Liver (tissue), 9 donors: ENCODE data around the gene AK5. TPM values are rescaled to one million over a fixed set of nuclear protein-coding genes. Genes with fewer than 3 reads are reported as not detected.

Experiments
- DNase-seq: peaks from one replicate; pipeline ENCODE4 v3.0.0-alpha.2; 2017; ENCODE audit warnings: low spot score
- H3K27ac ChIP-seq, 2 donors: one replicate each; pipeline ENCODE4 v1.7.0; 2013; ENCODE audit warnings: inconsistent platforms in 2 of 2, low read length in 2 of 2, control low read depth in 1 of 2, low read depth in 1 of 2, mild to moderate bottlenecking in 1 of 2
- H3K27me3 ChIP-seq, 4 donors: one replicate each; pipeline versions ENCODE4 v1.6.1 to v1.7.0; 2013; ENCODE audit warnings: low read length in 3 of 4, inconsistent platforms in 1 of 4, mild to moderate bottlenecking in 1 of 4, moderate library complexity in 1 of 4; ENCODE audit not compliant: control insufficient read depth in 4 of 4, insufficient read depth in 4 of 4
- H3K36me3 ChIP-seq, 4 donors: one replicate each; pipeline versions ENCODE4 v1.6.1 to v1.7.0; 2013; ENCODE audit warnings: low read length in 3 of 4, mild to moderate bottlenecking in 3 of 4, low read depth in 1 of 4, moderate library complexity in 1 of 4; ENCODE audit not compliant: control insufficient read depth in 4 of 4, insufficient read depth in 3 of 4
- H3K4me1 ChIP-seq, 4 donors: one replicate each; pipeline versions ENCODE4 v1.6.1 to v1.7.0; 2013; ENCODE audit warnings: low read length in 3 of 4, mild to moderate bottlenecking in 3 of 4, moderate library complexity in 1 of 4; ENCODE audit not compliant: control insufficient read depth in 4 of 4, insufficient read depth in 4 of 4
- H3K4me3 ChIP-seq, 3 donors: one replicate each; pipeline versions ENCODE4 v1.6.1 to v1.7.0; 2013; ENCODE audit warnings: low read length in 3 of 3, control low read depth in 1 of 3, low read depth in 1 of 3, mild to moderate bottlenecking in 1 of 3
- H3K9ac ChIP-seq, 2 donors: one replicate each; pipeline ENCODE4 v1.7.0; 2013; ENCODE audit warnings: low read length in 2 of 2, mild to moderate bottlenecking in 2 of 2, moderate library complexity in 2 of 2, control low read depth in 1 of 2, low read depth in 1 of 2
- H3K9me3 ChIP-seq, 4 donors: one replicate each; pipeline versions ENCODE4 v1.6.1 to v1.7.0; 2013; ENCODE audit warnings: low read length in 3 of 4; ENCODE audit not compliant: control insufficient read depth in 4 of 4
- EGR1 ChIP-seq, 2 donors: IDR thresholded peaks; 2 replicates each; pipeline ENCODE4 v1.6.1; 2016 to 2018; ENCODE audit warnings: antibody characterized with exemption in 2 of 2, low read depth in 2 of 2
- FOXA1 ChIP-seq: IDR thresholded peaks from 2 replicates; pipeline ENCODE4 v1.6.1; 2016; ENCODE audit warnings: antibody characterized with exemption
- HNF4A ChIP-seq, 2 donors: conservative IDR thresholded peaks; 2 replicates each; pipeline ENCODE4 v1.6.1; 2016; ENCODE audit warnings: antibody characterized with exemption in 2 of 2, mild to moderate bottlenecking in 2 of 2
- HNF4G ChIP-seq: IDR thresholded peaks from 2 replicates; pipeline ENCODE4 v1.6.1; 2016; ENCODE audit warnings: antibody characterized with exemption
- NR2F2 ChIP-seq: IDR thresholded peaks from 2 replicates; pipeline ENCODE4 v1.6.1; 2016; ENCODE audit warnings: antibody characterized with exemption
- RXRA ChIP-seq, 2 donors: IDR thresholded peaks; 2 replicates each; pipeline ENCODE4 v1.6.1; 2017 to 2018; ENCODE audit warnings: antibody characterized with exemption in 2 of 2, mild to moderate bottlenecking in 1 of 2
- WGBS: extraction: QIAGEN DNeasy Blood & Tissue Kit; methylation state at CpG from one replicate; pipeline ENCODE4 v1.1.7; 2013; 5-methylcytosine and 5-hydroxymethylcytosine counted together
- polyA plus RNA-seq, 2 donors: library from polyadenylated mRNA; stranded (reverse) in 1 of 2; unstranded in 1 of 2; fragments of 200-250 nt in 1 of 2; fragments of >200 nt in 1 of 2; fragmentation: Nextera tagmentation in 1 of 2; extraction: Ambion mirVana in 1 of 2; gene quantifications; one replicate each; pipeline versions ENCODE4 v1.2.1 to v1.2.3, GENCODE V29; 2013 to 2015
- total RNA-seq, 2 donors: library from RNA; depleted of rRNA; stranded (reverse); fragments of >200 nt; gene quantifications; one replicate each; pipeline ENCODE4 v1.2.3, GENCODE V29; 2014
- TF ChIP-seq, protein P1 (sequence below): fragments of 150-350 bp; IDR thresholded peaks from 2 replicates; pipeline ENCODE4 v1.5.1; 2017; ENCODE audit warnings: improper control_type of control experiment, low read depth, low read length; ENCODE audit not compliant: missing input control
- TF ChIP-seq, protein P2 (sequence below): IDR thresholded peaks from 2 replicates; pipeline ENCODE4 v1.6.1; 2016; ENCODE audit warnings: antibody characterized with exemption
- TF ChIP-seq, protein P3 (sequence below): IDR thresholded peaks from 2 replicates; pipeline ENCODE4 v1.6.1; 2016; ENCODE audit warnings: antibody characterized with exemption
- TF ChIP-seq, protein P4 (sequence below): IDR thresholded peaks from 2 replicates; pipeline ENCODE4 v1.6.1; 2016; ENCODE audit warnings: antibody characterized with exemption
- donor health status: healthy.
- donor health status: healthy.
- donor health status: healthy.
- donor health status: healthy.
- donor health status: healthy.

Gene AK5
- total and polyA plus RNA-seq, 4 donors: 0.12 to 0.33 (median 0.23) TPM

DNA sequence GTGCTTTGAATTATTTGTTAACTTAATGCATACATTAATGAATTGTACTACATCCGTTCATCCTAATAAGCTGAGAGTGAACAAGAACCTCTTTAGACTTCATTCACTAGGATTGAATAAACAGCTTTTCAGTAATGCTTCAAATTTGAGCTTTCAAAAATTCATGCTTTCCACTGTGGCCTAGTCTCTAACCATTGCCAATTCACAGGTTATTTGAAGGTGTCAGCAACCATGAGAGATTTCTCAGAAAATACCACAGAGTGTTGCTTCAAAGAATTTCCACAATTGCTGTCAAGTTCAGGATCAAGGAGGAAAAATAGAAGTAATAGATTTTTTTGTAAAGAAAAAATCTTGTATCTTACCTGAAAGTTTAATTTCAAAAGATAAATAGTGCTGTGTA is 72.7 kb downstream of the AK5 start:
- WGBS: 82% methylated on average over 1 of the region's 1 CpG
- TF ChIP-seq, protein P1, sequence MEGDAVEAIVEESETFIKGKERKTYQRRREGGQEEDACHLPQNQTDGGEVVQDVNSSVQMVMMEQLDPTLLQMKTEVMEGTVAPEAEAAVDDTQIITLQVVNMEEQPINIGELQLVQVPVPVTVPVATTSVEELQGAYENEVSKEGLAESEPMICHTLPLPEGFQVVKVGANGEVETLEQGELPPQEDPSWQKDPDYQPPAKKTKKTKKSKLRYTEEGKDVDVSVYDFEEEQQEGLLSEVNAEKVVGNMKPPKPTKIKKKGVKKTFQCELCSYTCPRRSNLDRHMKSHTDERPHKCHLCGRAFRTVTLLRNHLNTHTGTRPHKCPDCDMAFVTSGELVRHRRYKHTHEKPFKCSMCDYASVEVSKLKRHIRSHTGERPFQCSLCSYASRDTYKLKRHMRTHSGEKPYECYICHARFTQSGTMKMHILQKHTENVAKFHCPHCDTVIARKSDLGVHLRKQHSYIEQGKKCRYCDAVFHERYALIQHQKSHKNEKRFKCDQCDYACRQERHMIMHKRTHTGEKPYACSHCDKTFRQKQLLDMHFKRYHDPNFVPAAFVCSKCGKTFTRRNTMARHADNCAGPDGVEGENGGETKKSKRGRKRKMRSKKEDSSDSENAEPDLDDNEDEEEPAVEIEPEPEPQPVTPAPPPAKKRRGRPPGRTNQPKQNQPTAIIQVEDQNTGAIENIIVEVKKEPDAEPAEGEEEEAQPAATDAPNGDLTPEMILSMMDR: no peak
- TF ChIP-seq HNF4G: no peak
- Histone ChIP-seq H3K9ac (no peak overlapping the region), H3K27me3 (no peaks in the 10 kb centered on the region), H3K9me3 (no peaks in the 10 kb centered on the region), H3K36me3 (no peaks in the 10 kb centered on the region), H3K4me1 (no peaks in the 10 kb centered on the region), H3K4me3 (no peak overlapping the region), H3K27ac (no peak overlapping the region)
- no peak for DNase-seq

DNA sequence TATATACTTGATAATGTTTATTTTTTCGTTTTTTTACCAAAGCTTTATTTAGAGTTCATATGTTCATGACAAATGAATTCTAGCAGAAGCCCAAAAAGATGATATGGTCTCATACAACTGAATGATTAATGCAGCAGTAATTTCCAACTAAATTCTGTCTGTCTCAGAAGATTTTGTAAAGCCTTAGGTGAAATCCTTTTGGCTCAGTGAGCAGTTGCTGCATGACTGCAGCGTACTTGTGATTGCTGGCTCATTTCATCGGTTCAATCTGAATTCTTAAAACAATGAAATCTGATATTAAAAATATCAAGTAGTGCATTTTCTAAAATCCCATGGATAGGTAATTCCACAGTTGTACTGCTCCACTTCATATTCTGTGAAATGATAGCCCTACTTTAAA is 73.2 kb downstream of the AK5 start:
- no peak overlapping the region for H3K27ac ChIP-seq
- no peaks in the 10 kb centered on the region for H3K9me3 ChIP-seq
- TF ChIP-seq, protein P2, sequence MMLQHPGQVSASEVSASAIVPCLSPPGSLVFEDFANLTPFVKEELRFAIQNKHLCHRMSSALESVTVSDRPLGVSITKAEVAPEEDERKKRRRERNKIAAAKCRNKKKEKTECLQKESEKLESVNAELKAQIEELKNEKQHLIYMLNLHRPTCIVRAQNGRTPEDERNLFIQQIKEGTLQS: no peak
- TF ChIP-seq, protein P3, sequence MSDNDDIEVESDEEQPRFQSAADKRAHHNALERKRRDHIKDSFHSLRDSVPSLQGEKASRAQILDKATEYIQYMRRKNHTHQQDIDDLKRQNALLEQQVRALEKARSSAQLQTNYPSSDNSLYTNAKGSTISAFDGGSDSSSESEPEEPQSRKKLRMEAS: no peak
- no peak for TF ChIP-seq EGR1 (IDR thresholded peaks at IDR 0.05; ENCODE audit: low read depth in 2 of 2)
- no peak for TF ChIP-seq FOXA1
- TF ChIP-seq RXRA (IDR thresholded peaks at IDR 0.05): no peak
- no peak for TF ChIP-seq NR2F2
- no peak for TF ChIP-seq HNF4A (conservative IDR thresholded peaks at IDR 0.05)
- no peaks in the 10 kb centered on the region for H3K4me1 ChIP-seq
- H3K9ac ChIP-seq: no peak overlapping the region
- WGBS: 84% methylated on average over 3 of the region's 3 CpGs
- DNase-seq: no peak
- H3K4me3 ChIP-seq: no peak overlapping the region
- H3K36me3 ChIP-seq: no peaks in the 10 kb centered on the region
- H3K27me3 ChIP-seq: no peaks in the 10 kb centered on the region

DNA sequence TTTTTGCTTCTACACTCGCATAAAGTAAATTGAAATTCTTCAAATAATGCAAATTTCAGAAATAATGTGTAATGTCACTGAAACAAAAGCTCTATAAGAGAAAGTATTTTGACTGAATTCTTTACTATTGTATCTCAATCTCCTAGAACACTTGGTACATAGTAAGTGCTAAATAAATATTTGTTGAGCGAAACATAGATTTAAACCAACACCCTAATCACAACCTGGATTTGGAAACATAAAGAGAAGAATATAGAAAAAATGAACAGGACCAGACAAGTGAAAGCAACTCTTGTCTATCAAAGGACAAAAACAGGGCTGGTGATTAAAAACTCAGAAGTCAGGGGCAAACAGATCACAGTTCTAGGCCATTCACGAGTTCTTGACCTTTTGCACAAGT is 74.3 kb downstream of the AK5 start:
- WGBS: 79% methylated on average over 3 of the region's 3 CpGs
- H3K36me3 ChIP-seq: no peaks in the 10 kb centered on the region
- no peaks in the 10 kb centered on the region for H3K4me1 ChIP-seq
- no peak overlapping the region for H3K27ac ChIP-seq
- H3K27me3 ChIP-seq: no peaks in the 10 kb centered on the region
- no peak for DNase-seq
- no peak overlapping the region for H3K9ac ChIP-seq
- H3K9me3 ChIP-seq: no peaks in the 10 kb centered on the region
- H3K4me3 ChIP-seq: no peak overlapping the region
- TF ChIP-seq FOXA1: no peak
- no peak for TF ChIP-seq RXRA (IDR thresholded peaks at IDR 0.05)
- TF ChIP-seq, protein P1: no peak
- TF ChIP-seq, protein P4, sequence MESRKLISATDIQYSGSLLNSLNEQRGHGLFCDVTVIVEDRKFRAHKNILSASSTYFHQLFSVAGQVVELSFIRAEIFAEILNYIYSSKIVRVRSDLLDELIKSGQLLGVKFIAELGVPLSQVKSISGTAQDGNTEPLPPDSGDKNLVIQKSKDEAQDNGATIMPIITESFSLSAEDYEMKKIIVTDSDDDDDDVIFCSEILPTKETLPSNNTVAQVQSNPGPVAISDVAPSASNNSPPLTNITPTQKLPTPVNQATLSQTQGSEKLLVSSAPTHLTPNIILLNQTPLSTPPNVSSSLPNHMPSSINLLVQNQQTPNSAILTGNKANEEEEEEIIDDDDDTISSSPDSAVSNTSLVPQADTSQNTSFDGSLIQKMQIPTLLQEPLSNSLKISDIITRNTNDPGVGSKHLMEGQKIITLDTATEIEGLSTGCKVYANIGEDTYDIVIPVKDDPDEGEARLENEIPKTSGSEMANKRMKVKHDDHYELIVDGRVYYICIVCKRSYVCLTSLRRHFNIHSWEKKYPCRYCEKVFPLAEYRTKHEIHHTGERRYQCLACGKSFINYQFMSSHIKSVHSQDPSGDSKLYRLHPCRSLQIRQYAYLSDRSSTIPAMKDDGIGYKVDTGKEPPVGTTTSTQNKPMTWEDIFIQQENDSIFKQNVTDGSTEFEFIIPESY: no peak
